HG03442 (cell line): ENCODE data around the gene IGF1R.

ENCODE experiments used
- ATAC-seq: cut with Tn5 transposase; IDR thresholded peaks from one replicate; pipeline ENCODE4 v1.9.1; 2021; ENCODE audit warnings: mild to moderate bottlenecking, moderate library complexity; ENCODE audit not compliant: unreplicated experiment

The IGF1R gene

GRCh38 chr15:98878172-98878571, 229.8 kb downstream of the IGF1R start:
- ATAC-seq: no peak

DNA sequence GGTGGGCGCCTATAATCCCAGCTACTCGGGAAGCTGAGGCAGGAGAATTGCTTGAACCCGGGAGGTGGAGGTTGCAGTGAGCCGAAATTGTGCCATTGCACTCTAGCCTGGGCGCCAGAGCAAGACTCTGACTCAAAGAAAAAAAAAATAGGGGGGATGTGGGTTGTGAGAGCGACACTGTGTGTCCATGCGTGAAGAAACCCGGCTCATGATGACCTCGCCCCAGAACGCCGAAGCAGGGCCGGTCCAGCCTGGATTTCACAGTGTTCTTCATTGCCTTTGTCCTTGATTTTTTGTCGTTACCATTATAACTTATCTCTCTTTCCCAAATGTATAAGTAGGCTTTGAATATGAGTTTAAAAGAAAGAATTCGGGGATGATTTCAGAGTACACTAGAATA, 230.5 kb downstream of the IGF1R start:
- ATAC-seq: no peak

DNA sequence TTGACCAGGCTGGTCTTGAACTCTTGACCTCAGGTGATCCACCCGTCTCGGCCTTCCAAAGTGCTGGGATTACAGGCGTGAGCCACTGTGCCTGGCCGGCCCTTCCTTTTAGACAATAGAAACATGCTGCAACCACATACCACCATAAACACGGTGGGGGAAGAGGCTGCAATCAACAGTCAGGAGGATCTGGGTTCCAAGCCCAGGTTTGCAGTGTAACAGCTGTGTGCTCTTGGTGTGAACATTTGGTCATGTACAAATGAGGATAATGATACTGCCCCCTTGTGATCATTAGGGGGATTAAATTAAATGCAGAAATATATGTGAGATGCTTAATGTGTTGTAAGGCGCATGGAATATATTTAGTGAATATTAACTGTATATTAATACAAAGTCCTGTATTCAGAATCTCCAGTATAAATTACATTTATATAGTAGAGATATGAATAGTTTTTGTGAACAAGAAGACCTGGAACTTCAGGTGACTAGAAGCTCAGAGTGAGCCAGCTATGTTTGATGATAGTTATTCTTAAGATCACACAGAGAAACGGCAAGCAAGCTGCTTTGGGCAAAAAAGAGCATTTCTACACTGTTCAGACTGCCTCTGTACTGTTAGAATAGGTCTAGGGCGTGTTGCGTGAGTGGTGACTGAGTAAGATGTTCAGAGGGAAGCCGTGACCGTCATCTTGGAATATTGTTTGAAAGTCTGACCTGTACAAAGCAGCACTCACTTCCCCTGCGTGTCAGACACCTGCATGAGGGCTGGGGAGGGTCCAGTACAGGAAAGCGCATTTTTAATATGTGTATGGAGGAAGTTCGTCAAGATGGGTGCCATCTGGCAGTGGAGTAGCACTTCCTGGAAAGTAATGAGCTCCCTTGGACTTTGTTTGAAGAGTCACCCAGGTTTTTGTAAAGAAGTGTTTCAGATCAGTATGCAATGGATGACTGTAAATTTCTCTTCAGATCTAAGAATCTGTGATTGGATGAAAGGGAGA, 233.5 kb downstream of the IGF1R start:
- no peak for ATAC-seq

DNA sequence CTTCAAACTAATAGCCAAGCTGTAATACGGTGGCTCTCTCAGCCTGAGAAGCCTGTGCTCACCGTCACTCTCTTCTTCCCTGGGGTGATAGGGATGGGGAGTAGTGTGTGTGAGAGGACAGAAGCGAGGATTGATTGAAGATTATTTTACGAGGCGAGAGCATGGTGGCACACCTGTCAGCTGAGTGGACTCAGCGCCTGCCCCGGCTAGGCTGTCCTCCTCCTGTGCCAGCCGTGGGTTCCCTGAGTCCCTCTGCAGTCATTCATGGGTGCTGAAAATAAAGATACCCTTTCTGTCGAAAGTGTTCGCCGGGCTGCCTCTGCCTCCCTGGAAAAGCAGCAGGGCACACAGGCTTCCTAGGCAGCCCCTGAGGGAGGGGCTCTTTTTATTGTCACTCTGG, 235.1 kb downstream of the IGF1R start:
- no peak for ATAC-seq

DNA sequence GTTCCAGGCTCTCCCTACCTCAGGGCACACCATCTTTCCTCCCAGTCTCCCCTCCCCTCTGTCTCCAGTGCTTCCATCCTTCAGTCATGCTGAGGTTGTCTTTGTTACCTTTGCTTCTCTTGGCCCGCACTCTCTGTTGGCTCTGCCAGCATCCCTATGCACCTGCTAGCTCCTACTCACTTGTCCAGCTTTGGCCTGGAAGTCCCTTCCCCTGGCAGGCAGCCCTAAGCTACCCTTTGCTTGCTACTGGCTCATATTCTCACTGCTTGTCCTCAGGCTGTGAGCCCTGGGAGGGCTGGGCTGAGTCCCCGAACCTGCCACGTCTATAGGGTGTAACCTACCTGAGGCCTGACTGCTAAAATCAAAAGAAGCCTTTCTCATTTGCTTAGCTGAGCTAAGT, 236.6 kb downstream of the IGF1R start:
- no peak for ATAC-seq

DNA sequence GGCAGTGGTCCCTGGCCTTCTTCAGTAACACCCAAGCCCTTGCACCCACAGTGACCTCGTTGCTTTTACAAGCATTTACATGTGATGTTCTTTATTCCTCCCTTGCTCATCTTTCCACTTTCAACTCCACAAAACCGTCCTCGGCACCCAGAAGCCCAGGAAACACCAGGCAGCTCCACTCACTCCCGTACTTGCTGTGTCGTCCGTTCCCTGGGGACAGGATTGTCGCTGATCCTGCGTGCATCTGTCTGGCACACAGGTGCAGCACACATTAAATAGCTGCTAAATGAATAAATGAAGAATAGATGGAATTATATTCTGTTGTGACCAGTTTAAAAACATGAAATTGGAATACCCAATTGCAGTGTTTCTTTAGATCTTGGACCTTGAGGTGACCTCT, 239.6 kb downstream of the IGF1R start:
- ATAC-seq: no peak

GRCh38 chr15:98888820-98889479, 240.6 kb downstream of the IGF1R start:
- ATAC-seq: no peak

DNA sequence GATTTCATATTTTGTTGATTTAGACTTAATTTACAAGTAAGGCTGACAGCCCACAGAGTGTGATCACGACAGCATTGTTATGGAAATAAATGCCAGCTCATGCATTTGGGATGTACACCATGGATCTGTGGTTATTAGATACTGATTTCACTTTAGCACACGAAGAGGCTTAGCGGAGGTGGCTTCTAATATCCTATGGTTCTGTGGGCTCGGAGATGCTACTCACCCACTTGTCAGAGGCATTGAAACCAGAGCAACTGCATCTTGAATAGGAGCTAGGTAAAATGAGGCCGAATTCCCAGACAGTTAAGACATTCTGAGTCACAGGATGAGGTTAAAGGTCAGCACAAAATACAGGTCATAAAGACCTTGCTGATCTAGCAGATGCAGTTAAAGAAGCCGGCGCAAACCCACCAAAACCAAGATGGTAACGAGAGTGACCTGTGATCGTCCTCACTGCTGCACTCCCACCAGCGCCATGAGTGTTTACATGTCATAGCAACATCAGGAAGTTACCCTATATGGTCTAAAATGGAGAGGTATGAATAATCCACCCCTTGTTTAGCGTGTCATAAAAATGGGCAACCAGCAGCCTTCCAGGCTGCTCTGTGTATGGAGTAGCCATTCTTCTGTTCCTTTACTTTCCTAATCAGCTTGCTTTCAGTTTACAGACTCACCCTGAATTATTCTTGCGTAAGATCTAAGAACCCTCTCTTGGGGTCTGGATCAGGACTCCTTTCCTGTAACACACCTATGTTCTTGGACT, 241.8 kb downstream of the IGF1R start:
- ATAC-seq: no peak

DNA sequence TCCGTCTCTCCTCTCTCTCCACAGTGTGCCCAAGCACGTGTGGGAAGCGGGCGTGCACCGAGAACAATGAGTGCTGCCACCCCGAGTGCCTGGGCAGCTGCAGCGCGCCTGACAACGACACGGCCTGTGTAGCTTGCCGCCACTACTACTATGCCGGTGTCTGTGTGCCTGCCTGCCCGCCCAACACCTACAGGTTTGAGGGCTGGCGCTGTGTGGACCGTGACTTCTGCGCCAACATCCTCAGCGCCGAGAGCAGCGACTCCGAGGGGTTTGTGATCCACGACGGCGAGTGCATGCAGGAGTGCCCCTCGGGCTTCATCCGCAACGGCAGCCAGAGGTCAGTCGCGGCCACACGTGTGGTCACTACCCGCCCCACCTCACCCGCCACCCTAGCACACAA, 243.0 kb downstream of the IGF1R start:
- no peak for ATAC-seq

DNA sequence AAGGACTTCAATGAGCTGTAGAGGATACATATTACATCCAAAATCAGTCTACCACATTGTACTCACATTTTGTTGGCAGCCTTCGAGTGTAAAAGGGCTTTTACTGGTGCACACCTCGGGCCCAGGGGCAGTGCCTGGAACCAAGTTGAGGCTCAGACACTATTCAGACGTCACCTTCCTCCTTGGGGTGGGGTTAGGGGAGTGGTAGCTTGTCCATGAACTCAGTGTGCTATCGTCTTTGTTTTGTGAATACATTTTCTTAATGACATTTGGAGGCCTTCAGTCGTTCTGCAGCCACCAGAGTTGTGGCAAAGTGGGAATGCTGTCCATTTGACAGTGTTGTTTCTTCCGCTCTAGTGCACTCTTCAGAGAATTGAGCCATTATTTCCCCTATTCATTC, 245.1 kb downstream of the IGF1R start:
- ATAC-seq: no peak

DNA sequence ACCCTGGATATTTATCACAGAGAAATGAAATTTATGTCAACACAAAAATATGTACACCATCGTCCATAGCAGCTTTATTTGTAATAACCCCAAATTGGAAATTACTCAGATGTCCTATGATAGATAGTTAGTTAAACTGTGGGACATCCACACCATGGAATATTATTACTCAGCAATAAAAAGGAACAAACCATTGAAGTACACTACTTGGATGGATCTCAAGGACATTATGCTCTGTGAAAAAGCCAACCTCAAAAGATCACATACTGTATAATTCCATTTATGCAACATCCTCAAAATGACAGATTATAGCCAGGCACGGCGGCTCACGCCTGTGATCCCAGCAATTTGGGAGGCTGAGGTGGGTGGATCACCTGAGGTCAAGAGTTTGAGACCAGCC, 246.0 kb downstream of the IGF1R start:
- no peak for ATAC-seq

GRCh38 chr15:98896002-98896721, 247.8 kb downstream of the IGF1R start:
- ATAC-seq: no peak

DNA sequence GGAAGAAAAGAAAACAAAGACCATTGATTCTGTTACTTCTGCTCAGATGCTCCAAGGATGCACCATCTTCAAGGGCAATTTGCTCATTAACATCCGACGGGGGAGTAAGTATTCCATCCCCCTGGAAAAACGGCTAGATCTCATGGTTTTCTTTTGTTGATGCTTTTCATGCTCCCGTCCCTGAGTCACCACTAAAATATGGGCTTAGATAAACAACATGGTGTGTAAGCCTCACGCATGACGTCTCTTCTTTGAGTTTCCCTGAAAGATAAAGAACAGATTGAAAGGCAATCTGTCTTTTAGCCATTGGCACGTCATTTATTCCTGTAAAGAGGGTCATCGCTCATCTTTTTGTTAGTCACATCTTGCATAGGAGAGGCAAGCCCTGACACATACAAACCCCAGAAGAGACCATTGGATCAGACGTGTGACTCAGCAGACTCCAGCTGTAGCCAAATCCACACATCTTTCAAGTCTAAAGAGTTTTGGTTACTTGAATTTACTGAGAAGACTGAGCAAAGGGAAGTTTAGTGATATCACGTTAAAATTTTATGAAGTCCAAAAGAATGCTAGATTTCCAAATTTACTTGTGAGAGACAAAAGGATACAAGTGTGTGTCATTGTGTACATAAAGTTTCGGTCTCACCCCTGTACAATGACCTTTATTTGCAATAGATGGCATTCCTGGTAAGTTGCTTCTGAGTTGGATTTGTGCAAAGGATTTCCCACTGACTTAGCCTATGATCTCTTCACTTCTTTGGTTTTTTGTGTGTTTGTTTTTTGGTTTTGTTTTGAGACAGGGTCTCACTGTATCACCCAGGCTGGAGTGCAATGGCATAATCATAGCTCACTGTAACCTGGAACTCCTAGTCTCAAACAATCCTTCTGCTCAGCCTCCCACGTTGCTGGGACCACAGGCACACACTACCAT, 248.7 kb downstream of the IGF1R start:
- ATAC-seq: no peak

GRCh38 chr15:98898122-98898521, 249.8 kb downstream of the IGF1R start:
- no peak for ATAC-seq

GRCh38 chr15:98899272-98900021, 251.1 kb downstream of the IGF1R start:
- ATAC-seq: no peak

- ATAC-seq: no peak
These were observed 252.0 kb downstream of the IGF1R start for GRCh38 chr15:98900356-98900755.

DNA sequence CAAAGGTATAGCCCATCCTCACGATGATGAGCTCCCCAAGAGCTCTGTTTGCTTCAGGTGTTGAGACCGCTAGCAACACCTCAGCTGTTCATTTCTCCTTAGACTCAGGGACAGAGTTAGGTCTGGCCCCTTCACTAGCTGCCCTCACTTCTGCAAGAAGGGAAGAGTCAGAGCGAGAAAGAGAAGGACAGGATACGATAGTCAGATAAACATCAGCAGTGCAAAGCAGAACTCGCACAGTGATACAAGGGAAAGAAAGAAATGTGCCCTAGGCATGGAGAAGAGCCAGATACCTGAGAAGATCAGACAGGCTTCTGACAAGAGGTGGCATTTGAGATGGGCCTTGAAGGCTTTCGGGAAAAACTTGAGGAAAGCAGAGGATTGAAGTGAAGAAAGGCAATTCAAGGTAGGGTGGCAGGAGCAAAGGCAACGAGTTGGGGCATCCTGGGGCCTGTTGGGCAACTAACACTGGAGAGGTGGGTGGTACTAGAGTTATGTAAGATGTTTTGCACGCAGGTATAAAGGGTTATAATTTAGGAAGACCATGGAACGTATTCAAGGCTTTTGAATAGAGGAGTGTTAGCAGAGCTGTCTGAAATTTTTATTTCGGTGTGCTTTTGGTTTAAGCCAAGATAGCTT, 253.2 kb downstream of the IGF1R start:
- ATAC-seq: no peak

DNA sequence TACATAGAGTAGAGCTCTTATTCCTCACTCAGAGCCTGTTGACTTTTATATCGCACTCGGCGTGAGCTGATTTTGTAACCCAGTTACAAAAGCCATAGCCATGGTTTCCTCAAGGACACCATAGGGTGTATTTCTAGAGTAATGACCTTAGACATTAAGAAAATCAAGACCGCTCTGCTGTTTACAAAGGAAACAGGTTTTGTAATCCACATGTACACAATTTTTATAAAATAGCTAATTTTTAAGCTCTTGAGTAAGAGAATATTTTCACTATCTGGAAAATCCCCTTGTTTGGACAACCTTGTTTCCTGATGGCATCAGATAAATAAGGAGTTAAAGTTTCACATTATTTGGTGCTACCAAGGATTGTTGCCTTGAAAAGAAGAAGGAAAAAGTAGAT, 254.6 kb downstream of the IGF1R start:
- no peak for ATAC-seq
